NCI-H524 (cell line): ENCODE measurements around the gene NPPA.
A peak's percentile ranks its signal among the peaks of the same experiment; 100 is the strongest.
"Not testable (repeated sequence)": the region's sequence is repeated elsewhere in the genome, so short reads cannot be mapped to it uniquely, and the experiment has no call there.

ENCODE experiments used
- DNase-seq, 2 experiments: peaks; one replicate each; lab custom pipeline; 2025; lab: John Stamatoyannopoulos, UW

NPPA gene

GRCh38 chr1:11847667-11848372 lies at the start of gene NPPA:
Gene NPPA (minus strand): TSS chr1:11847783. CDS start chr1:11847684, 99 bp downstream.
- DNase-seq, result peak; percentile 92 to 96

GRCh38 chr1:11894501-11894900 lies 46.9 kb upstream of the NPPA start:
- DNase-seq, result not testable (repeated sequence)

- DNase-seq, result peak; percentile 17 to 55
These were observed 46.3 kb upstream of the NPPA start for GRCh38 chr1:11893907-11894251.

- DNase-seq, result no peak
These were observed 44.0 kb upstream of the NPPA start for GRCh38 chr1:11891433-11892186.

- no peak for DNase-seq
These were observed 41.3 kb upstream of the NPPA start for GRCh38 chr1:11888877-11889208.

- no peak for DNase-seq
These were observed 40.8 kb upstream of the NPPA start for GRCh38 chr1:11888206-11888876.

- no peak for DNase-seq
These were observed 40.1 kb upstream of the NPPA start for GRCh38 chr1:11887666-11888007.

- no peak for DNase-seq
These were observed 39.5 kb upstream of the NPPA start for GRCh38 chr1:11886986-11887665.

GRCh38 chr1:11885916-11886315 lies 38.3 kb upstream of the NPPA start:
- DNase-seq, result peak; percentile 71 to 90

- DNase-seq, result no peak
These were observed 35.4 kb upstream of the NPPA start for GRCh38 chr1:11882814-11883538.

- DNase-seq, result no peak
These were observed 34.3 kb upstream of the NPPA start for GRCh38 chr1:11881749-11882441.

- DNase-seq, result peak; percentile 41 to 84
These were observed 33.5 kb upstream of the NPPA start for GRCh38 chr1:11880911-11881748.

GRCh38 chr1:11880181-11880575 lies 32.6 kb upstream of the NPPA start:
- no peak for DNase-seq

GRCh38 chr1:11879311-11880180 lies 32.0 kb upstream of the NPPA start:
- DNase-seq, result no peak

- no peak for DNase-seq
These were observed 31.3 kb upstream of the NPPA start for GRCh38 chr1:11878891-11879190.

- DNase-seq, result no peak
These were observed 30.7 kb upstream of the NPPA start for GRCh38 chr1:11878081-11878890.

GRCh38 chr1:11877074-11877473 lies 29.5 kb upstream of the NPPA start:
- DNase-seq, result no peak

GRCh38 chr1:11875094-11875493 lies 27.5 kb upstream of the NPPA start:
- DNase-seq, result no peak

GRCh38 chr1:11874624-11875023 lies 27.0 kb upstream of the NPPA start:
- no peak for DNase-seq
